GM21529 (cell line): Measurements from ENCODE around the gene ISLR2.
"Not testable (repeated sequence)": the region's sequence is repeated elsewhere in the genome, so short reads cannot be mapped to it uniquely, and the experiment has no call there.

Experiments
- ATAC-seq: cut with Tn5 transposase; IDR thresholded peaks from one replicate; pipeline ENCODE4 v1.9.1; 2021; ENCODE audit not compliant: unreplicated experiment

Gene ISLR2, protein sequence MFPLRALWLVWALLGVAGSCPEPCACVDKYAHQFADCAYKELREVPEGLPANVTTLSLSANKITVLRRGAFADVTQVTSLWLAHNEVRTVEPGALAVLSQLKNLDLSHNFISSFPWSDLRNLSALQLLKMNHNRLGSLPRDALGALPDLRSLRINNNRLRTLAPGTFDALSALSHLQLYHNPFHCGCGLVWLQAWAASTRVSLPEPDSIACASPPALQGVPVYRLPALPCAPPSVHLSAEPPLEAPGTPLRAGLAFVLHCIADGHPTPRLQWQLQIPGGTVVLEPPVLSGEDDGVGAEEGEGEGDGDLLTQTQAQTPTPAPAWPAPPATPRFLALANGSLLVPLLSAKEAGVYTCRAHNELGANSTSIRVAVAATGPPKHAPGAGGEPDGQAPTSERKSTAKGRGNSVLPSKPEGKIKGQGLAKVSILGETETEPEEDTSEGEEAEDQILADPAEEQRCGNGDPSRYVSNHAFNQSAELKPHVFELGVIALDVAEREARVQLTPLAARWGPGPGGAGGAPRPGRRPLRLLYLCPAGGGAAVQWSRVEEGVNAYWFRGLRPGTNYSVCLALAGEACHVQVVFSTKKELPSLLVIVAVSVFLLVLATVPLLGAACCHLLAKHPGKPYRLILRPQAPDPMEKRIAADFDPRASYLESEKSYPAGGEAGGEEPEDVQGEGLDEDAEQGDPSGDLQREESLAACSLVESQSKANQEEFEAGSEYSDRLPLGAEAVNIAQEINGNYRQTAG

DNA sequence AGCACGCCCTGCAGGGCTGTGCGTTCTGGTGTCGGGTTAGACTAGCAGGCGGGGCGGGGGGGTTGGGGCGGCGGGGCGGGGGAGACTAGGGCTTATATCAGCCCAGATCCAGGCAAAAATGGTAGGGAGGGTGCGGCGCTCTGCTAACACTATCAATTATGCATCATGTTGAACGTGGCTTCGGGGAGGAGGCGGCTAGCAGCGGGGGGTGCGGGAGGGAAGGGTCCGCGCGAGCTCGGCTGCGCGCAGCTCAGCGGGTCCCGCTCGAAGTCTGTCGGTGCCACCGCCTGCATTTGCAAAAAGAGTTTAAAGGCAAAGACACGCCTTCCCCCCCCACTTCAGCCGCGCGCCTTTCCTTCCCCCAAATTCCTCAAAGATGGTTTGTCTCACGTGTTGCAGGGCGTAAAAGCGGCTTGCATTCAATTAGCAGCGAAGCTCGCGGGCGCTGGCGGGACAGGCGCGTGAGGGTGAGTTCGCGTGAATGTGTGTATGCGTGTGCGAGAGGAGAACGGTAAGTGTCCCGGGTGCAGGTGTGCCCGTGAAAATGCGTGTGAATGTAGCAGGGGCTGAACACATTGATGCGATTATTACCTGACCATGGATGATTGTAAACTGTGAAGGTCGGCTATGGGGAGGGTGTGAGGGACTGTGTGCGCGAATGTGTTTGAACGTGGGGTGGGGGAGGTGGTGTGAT, at the start of gene ISLR2:
TSS of gene ISLR2 (plus strand) at position 432 of the 694 bp plus-strand sequence. CDS start 2,169 bp downstream, outside the sequence.
- no peak for ATAC-seq

DNA sequence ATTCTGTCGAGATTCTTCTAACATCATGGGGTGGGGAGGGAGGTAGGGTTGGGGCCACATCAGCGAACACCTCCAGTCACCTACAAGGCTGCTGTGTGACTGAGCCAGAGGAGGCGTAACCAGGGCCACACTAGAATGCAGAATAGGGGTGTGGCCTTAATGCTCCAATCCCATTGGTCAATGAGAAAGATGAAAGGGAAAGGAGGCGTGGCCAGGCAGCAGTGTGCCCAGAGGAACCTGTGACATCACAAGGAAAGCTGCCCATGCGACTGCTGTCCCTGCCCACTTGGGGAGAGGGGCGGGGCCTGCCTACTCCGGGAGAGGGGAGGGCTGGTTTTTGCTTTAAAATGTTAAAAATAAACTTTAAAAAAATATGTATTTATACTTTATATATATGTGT, 47.9 kb upstream of the ISLR2 start, which contains the start of gene GOLGA6A:
TSS of gene GOLGA6A (minus strand) at position 101 of the 400 bp plus-strand sequence. CDS start at position 60, 41 bp downstream.
- ATAC-seq, result not testable (repeated sequence)

DNA sequence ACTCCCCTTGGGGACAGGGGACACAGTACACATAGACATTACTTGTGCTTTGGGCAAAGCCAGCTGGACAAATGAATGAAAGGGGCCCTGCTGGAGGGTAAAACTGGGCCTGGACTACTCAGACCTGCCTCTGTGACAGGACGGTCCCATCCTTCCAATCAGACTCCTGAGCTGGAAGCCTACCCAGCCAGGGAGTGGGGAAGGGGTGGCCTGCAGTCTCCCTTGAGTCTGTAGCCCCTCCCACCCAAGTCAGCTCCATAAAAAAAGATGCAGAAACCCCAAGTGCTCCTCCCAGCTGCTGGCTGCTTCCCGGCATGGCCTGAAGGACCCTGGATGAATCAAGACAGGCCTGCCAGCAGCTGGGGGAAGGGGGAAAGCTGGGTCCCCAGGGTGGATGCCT, 35.8 kb upstream of the ISLR2 start:
- not testable (repeated sequence) for ATAC-seq

GRCh38 chr15:74095610-74096009, 34.8 kb upstream of the ISLR2 start:
- not testable (repeated sequence) for ATAC-seq

- ATAC-seq, result not testable (repeated sequence)
Measured at GRCh38 chr15:74096753-74097474, 33.5 kb upstream of the ISLR2 start.

- peak; percentile 95 for ATAC-seq
Measured at GRCh38 chr15:74099963-74100733, 30.2 kb upstream of the ISLR2 start.

GRCh38 chr15:74108111-74108510, 22.3 kb upstream of the ISLR2 start:
- no peak for ATAC-seq

- ATAC-seq, result not testable (repeated sequence)
Measured at GRCh38 chr15:74108611-74109010, 21.8 kb upstream of the ISLR2 start.

DNA sequence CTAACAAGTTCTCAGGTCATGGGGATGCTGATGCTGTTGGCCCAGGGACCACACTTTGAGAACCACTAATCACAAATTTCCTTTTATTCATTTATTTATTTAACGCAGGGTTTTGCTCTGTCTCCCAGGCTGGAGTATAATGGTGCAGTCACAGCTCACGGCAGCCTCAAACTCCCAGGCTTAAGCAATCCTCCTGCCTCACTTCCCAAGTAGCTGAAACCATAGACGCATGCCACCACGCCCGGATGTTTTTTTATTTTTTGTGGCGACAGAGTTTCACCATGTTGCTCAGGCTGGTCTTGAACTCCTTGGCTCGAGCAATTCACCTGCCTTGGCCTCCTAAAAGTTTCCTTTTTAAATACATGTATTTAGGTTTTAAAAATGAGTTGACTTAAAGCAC, 20.7 kb upstream of the ISLR2 start:
- ATAC-seq, result no peak

GRCh38 chr15:74120426-74120825, 10.0 kb upstream of the ISLR2 start:
- ATAC-seq, result no peak

DNA sequence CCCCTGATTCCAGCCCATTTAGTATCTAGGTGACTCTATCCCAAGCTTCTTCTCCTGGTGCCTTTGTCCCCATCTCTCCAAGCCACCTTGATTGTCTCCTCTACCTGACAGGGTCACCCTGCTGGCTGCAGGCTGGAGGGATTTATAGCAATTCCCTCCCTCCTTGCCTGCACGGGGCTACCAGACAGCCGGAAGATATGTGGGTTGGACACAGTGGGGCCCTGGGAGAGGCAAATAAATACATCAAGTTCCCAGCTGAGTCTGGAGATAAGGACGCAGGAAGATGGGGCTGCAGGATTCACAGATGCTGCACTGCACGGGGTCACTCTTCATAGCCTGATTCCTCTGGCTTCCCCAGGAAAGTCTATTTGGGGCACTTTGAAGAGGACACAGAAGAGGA, 9.3 kb upstream of the ISLR2 start:
- no peak for ATAC-seq

- ATAC-seq, result no peak
Measured at GRCh38 chr15:74121858-74122257, 8.5 kb upstream of the ISLR2 start.

DNA sequence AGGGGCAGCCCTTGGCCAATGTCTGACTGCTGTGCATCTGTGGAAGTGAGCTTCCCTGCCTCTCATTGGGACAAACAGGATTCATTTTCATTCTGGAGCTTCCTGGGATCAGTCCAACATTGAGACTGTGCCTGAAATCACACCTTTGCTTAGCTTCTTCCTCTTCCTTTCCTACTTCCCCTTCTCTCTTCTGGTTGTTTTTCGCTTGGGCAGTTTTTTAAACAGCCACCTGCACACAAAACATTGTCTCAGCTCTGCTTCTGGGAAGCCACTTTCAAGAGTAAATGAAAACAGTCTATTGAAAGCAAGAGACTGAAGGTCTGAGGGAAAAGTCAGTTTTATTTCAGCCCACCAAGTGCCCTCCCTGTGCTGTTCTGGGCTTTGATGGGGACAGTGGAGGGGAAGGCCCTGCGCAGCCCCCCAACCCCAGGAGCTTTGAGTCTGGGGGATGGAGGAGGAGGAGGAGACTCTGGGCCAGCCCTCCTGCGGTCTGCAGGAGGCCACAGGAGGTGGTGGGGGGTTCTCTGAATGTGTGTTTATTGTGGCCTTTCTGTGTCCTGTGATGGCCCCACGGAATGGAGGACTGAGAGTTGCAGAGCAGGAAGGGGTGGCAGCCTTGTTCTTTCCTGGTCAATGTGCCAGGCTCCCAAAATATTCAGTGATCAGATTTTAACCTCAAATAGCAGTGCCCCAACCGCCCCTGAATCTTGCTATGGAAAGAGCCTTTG, 7.8 kb upstream of the ISLR2 start:
- peak; percentile 47 for ATAC-seq

GRCh38 chr15:74123131-74123429, 7.3 kb upstream of the ISLR2 start:
- no peak for ATAC-seq

GRCh38 chr15:74123658-74124057, 6.7 kb upstream of the ISLR2 start:
- ATAC-seq, result no peak

- ATAC-seq, result no peak
Measured at GRCh38 chr15:74124196-74124595, 6.2 kb upstream of the ISLR2 start.

- no peak for ATAC-seq
Measured at GRCh38 chr15:74124759-74125158, 5.6 kb upstream of the ISLR2 start.

- ATAC-seq, result no peak
Measured at GRCh38 chr15:74127255-74127953, 3.0 kb upstream of the ISLR2 start.
